Fibroblast of lung (primary cell): ENCODE data around the gene DPEP3. TPM values are rescaled to one million over a fixed set of nuclear protein-coding genes. Genes with fewer than 3 reads are reported as not detected.

Source experiments
- DNase-seq, 2 donors: peaks; one replicate each; pipeline versions ENCODE4 v3.0.0 to v3.0.0-alpha.2; 2010; ENCODE audit warnings: low read depth in 2 of 2
- H2AFZ ChIP-seq: 2 replicates; pipeline ENCODE4 v1.5.1; 2012; ENCODE audit warnings: low read length, control low read depth, inconsistent platforms
- H3K27ac ChIP-seq: 2 replicates; pipeline ENCODE4 v1.5.1; 2011; ENCODE audit warnings: low read length, control low read depth; ENCODE audit not compliant: insufficient read depth
- H3K27me3 ChIP-seq: 2 replicates; pipeline ENCODE4 v1.5.1; 2011; ENCODE audit warnings: mild to moderate bottlenecking, low read length; ENCODE audit not compliant: control insufficient read depth, insufficient read depth
- H3K36me3 ChIP-seq: 2 replicates; pipeline ENCODE4 v1.5.1; 2011; ENCODE audit warnings: low read length; ENCODE audit not compliant: control insufficient read depth, insufficient read depth
- H3K4me1 ChIP-seq: 2 replicates; pipeline ENCODE4 v1.5.1; 2011; ENCODE audit warnings: low read length; ENCODE audit not compliant: control insufficient read depth, insufficient read depth; ENCODE audit errors: extremely low read depth
- H3K4me2 ChIP-seq: 2 replicates; pipeline ENCODE4 v1.5.1; 2011; ENCODE audit warnings: low read length, control low read depth; ENCODE audit not compliant: insufficient read depth; ENCODE audit errors: extremely low read depth
- H3K4me3 ChIP-seq, 4 experiments: fragments of 200-600 bp in 1 of 4; sonication (generic) in 1 of 4; replicated peaks in 1 of 4; 2 replicates each; pipeline ENCODE4 v1.5.1; 2011 to 2016; ENCODE audit warnings: low read length in 4 of 4, low read depth in 3 of 4, mild to moderate bottlenecking in 3 of 4, control low read depth in 2 of 4, inconsistent platforms in 1 of 4, mixed read lengths in 1 of 4; ENCODE audit not compliant: insufficient read depth in 1 of 4; ENCODE audit errors: control extremely low read depth in 1 of 4
- H3K79me2 ChIP-seq: 2 replicates; pipeline ENCODE4 v1.5.1; 2012; ENCODE audit warnings: mild to moderate bottlenecking, low read length, inconsistent platforms; ENCODE audit not compliant: control insufficient read depth, insufficient read depth
- H3K9ac ChIP-seq: 2 replicates; pipeline ENCODE4 v1.5.1; 2011; ENCODE audit warnings: mild to moderate bottlenecking, low read length, control low read depth; ENCODE audit not compliant: insufficient read depth
- H3K9me3 ChIP-seq: 2 replicates; pipeline ENCODE4 v1.5.1; 2012; ENCODE audit warnings: low read depth, low read length; ENCODE audit not compliant: control insufficient read depth, insufficient read depth
- H4K20me1 ChIP-seq: 2 replicates; pipeline ENCODE4 v1.5.1; 2011; ENCODE audit warnings: low read length; ENCODE audit not compliant: control insufficient read depth, insufficient read depth; ENCODE audit errors: extremely low read depth
- CTCF ChIP-seq, 2 donors: IDR thresholded peaks in 1 of 2; conservative IDR thresholded peaks in 1 of 2; 1 replicate in 1 of 2; 2 replicates in 1 of 2; pipeline ENCODE4 v1.5.1; 2011 to 2012; ENCODE audit warnings: low read length in 2 of 2, control low read depth in 1 of 2, inconsistent platforms in 1 of 2, low read depth in 1 of 2, mild to moderate bottlenecking in 1 of 2
- EZH2 ChIP-seq: IDR thresholded peaks from 2 replicates; pipeline ENCODE4 v1.5.1; 2012; ENCODE audit warnings: low read length, control low read depth, mild to moderate bottlenecking; ENCODE audit errors: missing control alignments
- polyA plus RNA-seq, 2 donors: library from polyadenylated mRNA; depleted of rRNA in 1 of 2; stranded (reverse) in 1 of 2; unstranded in 1 of 2; fragments of >200 nt; gene quantifications; 2 replicates each; pipeline ENCODE4 v1.2.1, GENCODE V29; 2011 to 2012; ENCODE audit warnings: missing spikeins in 1 of 2
- total RNA-seq: library from RNA; depleted of rRNA; stranded (reverse); fragments of >200 nt; gene quantifications from 2 replicates; pipeline ENCODE4 v1.2.1, GENCODE V29; 2014

The DPEP3 gene
- total and polyA plus RNA-seq, 2 donors (not counting 1 experiment from before 2014, with no cell fraction given), result not detected

- TF ChIP-seq CTCF (conservative IDR thresholded peaks at IDR 0.05 in 1 of 2, IDR thresholded peaks at IDR 0.05 in 1 of 2; ENCODE audit: low read depth in 1 of 2, low read length in 2 of 2) (no peak), EZH2 (no peak)
- Histone ChIP-seq H3K9me3 (no peaks in the 10 kb centered on the region), H3K9ac (no peak overlapping the region), H3K4me2 (no peak overlapping the region), H2AFZ (no peak overlapping the region), H3K27ac (no peak overlapping the region), H4K20me1 (no peaks in the 10 kb centered on the region), H3K79me2 (no peaks in the 10 kb centered on the region), H3K4me1 (no peaks in the 10 kb centered on the region), H3K36me3 (no peaks in the 10 kb centered on the region), H3K4me3 (no peak overlapping the region), H3K27me3 (no peaks in the 10 kb centered on the region)
- no peak for DNase-seq
Observed at GRCh38 chr16:68009157-68009735, 28.9 kb upstream of the DPEP3 start.

- no peaks in the 10 kb centered on the region for H3K79me2 ChIP-seq
- H3K9me3 ChIP-seq, result no peaks in the 10 kb centered on the region
- no peaks in the 10 kb centered on the region for H3K27me3 ChIP-seq
- no peaks in the 10 kb centered on the region for H3K4me1 ChIP-seq
- no peak overlapping the region for H3K9ac ChIP-seq
- H3K4me2 ChIP-seq, result no peak overlapping the region
- DNase-seq, result peak in 1 of 2 donors; percentile 14
- no peak overlapping the region for H2AFZ ChIP-seq
- no peaks in the 10 kb centered on the region for H3K36me3 ChIP-seq
- TF ChIP-seq EZH2, result no peak
- TF ChIP-seq CTCF (conservative IDR thresholded peaks at IDR 0.05 in 1 of 2, IDR thresholded peaks at IDR 0.05 in 1 of 2; ENCODE audit: low read depth in 1 of 2, low read length in 2 of 2), result no peak
- no peak overlapping the region for H3K4me3 ChIP-seq
- no peak overlapping the region for H3K27ac ChIP-seq
- no peaks in the 10 kb centered on the region for H4K20me1 ChIP-seq
Observed at GRCh38 chr16:68005786-68006286, 25.5 kb upstream of the DPEP3 start.

- Histone ChIP-seq H3K36me3 (no peaks in the 10 kb centered on the region), H3K4me2 (no peak overlapping the region), H3K9me3 (no peaks in the 10 kb centered on the region), H3K4me3 (no peak overlapping the region), H2AFZ (no peak overlapping the region), H3K79me2 (no peaks in the 10 kb centered on the region), H3K27me3 (no peaks in the 10 kb centered on the region), H3K27ac (no peak overlapping the region), H3K4me1 (no peaks in the 10 kb centered on the region), H4K20me1 (no peaks in the 10 kb centered on the region), H3K9ac (no peak overlapping the region)
- no peak for DNase-seq
- TF ChIP-seq EZH2 (no peak), CTCF (conservative IDR thresholded peaks at IDR 0.05 in 1 of 2, IDR thresholded peaks at IDR 0.05 in 1 of 2; ENCODE audit: low read depth in 1 of 2, low read length in 2 of 2) (no peak)
Observed at GRCh38 chr16:68005211-68005610, 24.9 kb upstream of the DPEP3 start.
